ENCODE results near the gene UMOD.

Gene UMOD

DNA sequence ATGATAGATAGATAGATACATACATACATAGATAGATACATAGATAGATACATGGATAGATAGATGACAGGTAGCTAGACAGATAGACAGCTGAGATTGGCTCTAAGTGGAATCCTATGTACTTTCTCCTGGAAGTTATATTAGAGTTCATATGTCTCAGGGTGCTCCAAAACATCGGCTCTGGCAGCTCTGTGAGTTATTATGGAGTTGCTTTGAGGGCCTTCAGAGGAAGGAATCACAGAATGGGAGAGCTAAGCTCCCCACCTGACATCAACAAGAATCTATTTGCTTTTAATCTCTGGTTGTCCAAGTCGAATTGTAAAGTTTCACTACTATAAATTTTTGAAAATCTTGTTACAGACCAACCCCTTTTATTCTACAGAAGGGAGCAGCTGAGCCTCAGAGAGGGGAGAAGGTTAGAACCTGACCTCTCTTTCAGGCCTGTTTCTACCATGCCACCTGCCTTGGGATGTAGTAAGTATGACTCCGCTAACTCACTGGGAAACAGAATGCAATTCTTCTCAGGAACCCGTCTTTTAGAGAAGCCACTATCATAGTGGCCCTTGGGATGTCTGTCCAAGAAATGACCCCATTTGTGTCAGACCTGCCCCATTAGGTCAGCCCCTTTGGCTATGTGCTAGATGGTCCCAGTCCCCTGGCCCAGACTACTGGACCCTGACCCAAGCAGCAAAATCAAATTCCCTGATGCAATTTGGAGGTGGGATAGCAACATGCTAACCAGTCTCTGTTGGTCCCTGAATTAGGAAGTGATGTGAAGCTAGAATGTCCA, 43.5 kb downstream of the UMOD start:
- Histone ChIP-seq H3K4me1 (ENCODE audit: insufficient read depth, poor library complexity, severe bottlenecking) (no peaks in the 10 kb centered on the region), H3K27ac (ENCODE audit: poor library complexity, severe bottlenecking) (no peak overlapping the region), H3K9me3 (ENCODE audit: severe bottlenecking) (no peaks in the 10 kb centered on the region), H3K4me3 (ENCODE audit: severe bottlenecking) (no peak overlapping the region), H3K27me3 (ENCODE audit: insufficient read depth, poor library complexity, severe bottlenecking) (no peaks in the 10 kb centered on the region), H3K36me3 (ENCODE audit: low read depth) (no peaks in the 10 kb centered on the region)
- ATAC-seq (ENCODE audit: low read depth) = no peak
- no peak for DNase-seq (ENCODE audit: low spot score)
- TF ChIP-seq, protein P1, sequence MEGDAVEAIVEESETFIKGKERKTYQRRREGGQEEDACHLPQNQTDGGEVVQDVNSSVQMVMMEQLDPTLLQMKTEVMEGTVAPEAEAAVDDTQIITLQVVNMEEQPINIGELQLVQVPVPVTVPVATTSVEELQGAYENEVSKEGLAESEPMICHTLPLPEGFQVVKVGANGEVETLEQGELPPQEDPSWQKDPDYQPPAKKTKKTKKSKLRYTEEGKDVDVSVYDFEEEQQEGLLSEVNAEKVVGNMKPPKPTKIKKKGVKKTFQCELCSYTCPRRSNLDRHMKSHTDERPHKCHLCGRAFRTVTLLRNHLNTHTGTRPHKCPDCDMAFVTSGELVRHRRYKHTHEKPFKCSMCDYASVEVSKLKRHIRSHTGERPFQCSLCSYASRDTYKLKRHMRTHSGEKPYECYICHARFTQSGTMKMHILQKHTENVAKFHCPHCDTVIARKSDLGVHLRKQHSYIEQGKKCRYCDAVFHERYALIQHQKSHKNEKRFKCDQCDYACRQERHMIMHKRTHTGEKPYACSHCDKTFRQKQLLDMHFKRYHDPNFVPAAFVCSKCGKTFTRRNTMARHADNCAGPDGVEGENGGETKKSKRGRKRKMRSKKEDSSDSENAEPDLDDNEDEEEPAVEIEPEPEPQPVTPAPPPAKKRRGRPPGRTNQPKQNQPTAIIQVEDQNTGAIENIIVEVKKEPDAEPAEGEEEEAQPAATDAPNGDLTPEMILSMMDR (IDR thresholded peaks at IDR 0.05; ENCODE audit: poor library complexity, severe bottlenecking) = no peak

DNA sequence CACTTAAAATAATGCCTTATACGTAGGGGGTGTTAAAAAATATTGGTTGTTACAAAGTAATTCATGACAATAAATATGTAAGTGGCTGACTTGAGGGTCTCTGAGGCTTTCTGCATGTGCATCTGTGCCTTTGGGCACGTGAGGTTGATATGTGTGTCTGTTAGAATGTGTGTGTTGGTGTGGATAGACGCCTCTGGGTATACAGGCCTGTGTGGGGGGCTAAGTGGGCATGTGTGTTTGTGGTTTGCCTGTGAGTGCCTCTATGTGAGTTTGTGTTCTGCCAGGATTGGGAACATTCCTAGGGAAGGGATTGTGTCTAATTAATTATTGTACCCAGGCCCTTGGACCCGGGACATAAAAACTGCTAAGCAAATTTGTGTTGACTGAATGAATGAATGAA, 44.2 kb downstream of the UMOD start:
- no peaks in the 10 kb centered on the region for H3K4me1 ChIP-seq (ENCODE audit: insufficient read depth, poor library complexity, severe bottlenecking)
- no peaks in the 10 kb centered on the region for H3K27me3 ChIP-seq (ENCODE audit: insufficient read depth, poor library complexity, severe bottlenecking)
- TF ChIP-seq, protein P1 (IDR thresholded peaks at IDR 0.05; ENCODE audit: poor library complexity, severe bottlenecking) = no peak
- H3K36me3 ChIP-seq (ENCODE audit: low read depth) = no peaks in the 10 kb centered on the region
- no peak for ATAC-seq (ENCODE audit: low read depth)
- no peaks in the 10 kb centered on the region for H3K9me3 ChIP-seq (ENCODE audit: severe bottlenecking)
- DNase-seq (ENCODE audit: low spot score) = no peak
- no peak overlapping the region for H3K4me3 ChIP-seq (ENCODE audit: severe bottlenecking)
- H3K27ac ChIP-seq (ENCODE audit: poor library complexity, severe bottlenecking) = no peak overlapping the region

DNA sequence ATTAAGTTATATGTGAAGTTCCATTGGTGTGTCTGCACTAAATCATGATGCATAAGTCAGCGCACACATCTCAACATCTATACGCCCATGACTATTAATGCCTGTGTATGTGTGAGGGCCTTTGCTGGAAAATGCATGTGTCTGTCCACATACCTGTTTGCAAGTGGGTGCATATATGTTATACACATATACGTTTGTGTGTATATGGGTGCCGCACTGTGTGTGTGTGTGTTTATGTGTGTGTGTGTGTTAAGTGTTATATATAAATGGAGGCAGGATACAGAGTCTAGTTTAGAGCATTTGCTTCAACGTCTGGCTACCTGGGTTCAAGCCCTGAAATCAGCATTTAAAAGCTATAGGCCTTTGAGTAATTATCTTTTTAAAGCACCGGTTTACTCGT, 44.7 kb downstream of the UMOD start:
- no peaks in the 10 kb centered on the region for H3K27me3 ChIP-seq (ENCODE audit: insufficient read depth, poor library complexity, severe bottlenecking)
- DNase-seq (ENCODE audit: low spot score) (no peak), ATAC-seq (ENCODE audit: low read depth) (no peak)
- TF ChIP-seq, protein P1 (IDR thresholded peaks at IDR 0.05; ENCODE audit: poor library complexity, severe bottlenecking) = no peak
- no peak overlapping the region for H3K4me3 ChIP-seq (ENCODE audit: severe bottlenecking)
- no peaks in the 10 kb centered on the region for H3K36me3 ChIP-seq (ENCODE audit: low read depth)
- H3K27ac ChIP-seq (ENCODE audit: poor library complexity, severe bottlenecking) = no peak overlapping the region
- H3K9me3 ChIP-seq (ENCODE audit: severe bottlenecking) = no peaks in the 10 kb centered on the region
- no peaks in the 10 kb centered on the region for H3K4me1 ChIP-seq (ENCODE audit: insufficient read depth, poor library complexity, severe bottlenecking)

DNA sequence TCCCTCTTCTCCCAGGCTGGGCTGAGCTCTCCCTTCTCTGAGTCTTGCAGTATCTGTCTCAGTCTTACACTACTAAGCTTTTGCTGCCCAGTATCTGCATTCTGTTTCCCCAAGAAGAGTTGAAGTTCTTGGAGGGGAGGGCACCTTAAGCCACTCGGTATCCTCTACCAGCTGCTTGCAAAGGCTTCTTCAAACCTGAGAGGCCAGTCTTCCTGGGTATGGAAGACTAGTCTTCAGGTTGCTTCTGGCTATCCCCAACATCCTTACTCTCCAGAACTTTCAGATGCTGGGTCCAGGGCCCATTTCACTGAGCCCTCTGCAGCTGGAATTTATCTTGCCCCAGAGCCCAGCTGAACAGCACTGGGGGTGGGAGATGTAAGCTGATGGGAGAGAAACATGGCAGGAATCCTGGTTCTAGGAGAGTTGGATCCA, 45.3 kb downstream of the UMOD start:
- no peaks in the 10 kb centered on the region for H3K27me3 ChIP-seq (ENCODE audit: insufficient read depth, poor library complexity, severe bottlenecking)
- H3K9me3 ChIP-seq (ENCODE audit: severe bottlenecking) = no peaks in the 10 kb centered on the region
- H3K27ac ChIP-seq (ENCODE audit: poor library complexity, severe bottlenecking) = no peak overlapping the region
- TF ChIP-seq, protein P1 (IDR thresholded peaks at IDR 0.05; ENCODE audit: poor library complexity, severe bottlenecking) = no peak
- H3K4me1 ChIP-seq (ENCODE audit: insufficient read depth, poor library complexity, severe bottlenecking) = no peaks in the 10 kb centered on the region
- no peak overlapping the region for H3K4me3 ChIP-seq (ENCODE audit: severe bottlenecking)
- no peak for DNase-seq (ENCODE audit: low spot score)
- H3K36me3 ChIP-seq (ENCODE audit: low read depth) = no peaks in the 10 kb centered on the region
- ATAC-seq (ENCODE audit: low read depth) = no peak

DNA sequence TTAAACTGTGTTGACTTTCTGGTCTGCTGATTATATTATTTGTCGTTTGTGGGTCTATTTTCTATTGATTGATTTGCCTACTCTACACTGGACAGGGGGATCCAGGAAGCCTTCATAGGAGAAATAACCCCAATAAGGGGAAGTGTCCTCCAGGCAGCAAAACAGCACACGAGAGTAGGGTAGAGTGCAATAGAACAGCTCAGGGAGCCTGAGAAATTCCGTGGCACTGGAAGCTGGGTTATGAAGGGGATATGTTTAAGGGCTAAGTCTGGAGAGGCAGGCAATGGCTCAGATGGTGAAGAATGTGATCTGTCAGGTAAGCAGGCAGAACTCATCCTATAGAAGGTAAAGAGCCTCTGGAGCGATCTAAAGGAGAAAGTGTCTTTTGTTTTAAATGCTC, 46.1 kb downstream of the UMOD start:
- Histone ChIP-seq H3K36me3 (ENCODE audit: low read depth) (no peaks in the 10 kb centered on the region), H3K9me3 (ENCODE audit: severe bottlenecking) (no peaks in the 10 kb centered on the region), H3K27me3 (ENCODE audit: insufficient read depth, poor library complexity, severe bottlenecking) (no peaks in the 10 kb centered on the region), H3K4me3 (ENCODE audit: severe bottlenecking) (no peak overlapping the region), H3K4me1 (ENCODE audit: insufficient read depth, poor library complexity, severe bottlenecking) (no peaks in the 10 kb centered on the region), H3K27ac (ENCODE audit: poor library complexity, severe bottlenecking) (no peak overlapping the region)
- ATAC-seq (ENCODE audit: low read depth) = no peak
- no peak for DNase-seq (ENCODE audit: low spot score)
- TF ChIP-seq, protein P1 (IDR thresholded peaks at IDR 0.05; ENCODE audit: poor library complexity, severe bottlenecking) = no peak
